ENCODE data around the gene ACTA2. TPM values are rescaled to one million over a fixed set of nuclear protein-coding genes. Genes with fewer than 3 reads are reported as not detected.

The ACTA2 gene
- total RNA-seq, 1 donor from 2014 or later = 19.0 TPM

DNA sequence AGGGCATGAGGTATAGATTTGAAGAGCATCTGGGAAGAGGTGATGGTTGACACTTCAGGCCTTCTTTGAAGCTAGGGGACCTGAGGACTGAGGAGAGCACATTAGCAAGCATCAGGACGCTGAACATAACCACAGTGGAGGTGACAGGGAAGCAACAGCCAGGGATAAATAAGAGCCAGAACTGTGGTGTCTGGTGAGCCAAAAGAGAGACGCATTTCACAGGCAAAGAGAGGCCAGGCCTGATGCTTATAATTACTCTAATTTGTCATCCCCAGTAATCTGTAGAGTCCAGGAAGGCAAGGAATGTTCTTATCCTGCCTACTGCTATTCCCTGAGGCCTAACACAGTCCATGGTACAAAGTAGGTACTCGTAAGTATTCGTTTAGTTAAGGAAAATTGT lies 27.7 kb upstream of the ACTA2 start:
- Mint-ChIP-seq H3K27me3 (ENCODE audit: insufficient read depth, low read depth) (peaks cover 2% of the 10 kb centered on the region), H3K27ac (no peak overlapping the region), H3K9me3 (no peaks in the 10 kb centered on the region), H3K4me1 (peaks cover 4% of the 10 kb centered on the region), H3K36me3 (no peaks in the 10 kb centered on the region), H3K4me3 (no peak overlapping the region)
- Histone ChIP-seq H3K4me2 (no peak overlapping the region), H3K36me3 (no peaks in the 10 kb centered on the region), H4K20me1 (ENCODE audit: low read depth) (no peaks in the 10 kb centered on the region), H3K4me1 (peaks cover under 1% of the 10 kb centered on the region), H3K4me3 (no peak overlapping the region), H3K27me3 (no peaks in the 10 kb centered on the region), H3K9me3 (ENCODE audit: low read depth) (no peaks in the 10 kb centered on the region), H3K79me2 (ENCODE audit: low read depth) (no peaks in the 10 kb centered on the region), H3K27ac (no peak overlapping the region), H2AFZ (replicated peaks) (no peak overlapping the region), H3F3A (ENCODE audit: low read depth) (no peaks in the 10 kb centered on the region), H3K9ac (no peak overlapping the region)
- TF ChIP-seq CTCF (IDR thresholded peaks at IDR 0.05) (no peak), EZH2 (IDR thresholded peaks at IDR 0.05) (no peak), EZH2phosphoT487 (IDR thresholded peaks at IDR 0.05) (no peak)
- no peak for DNase-seq (ENCODE audit: low spot score)

GRCh38 chr10:88979603-88980002 lies 27.0 kb upstream of the ACTA2 start:
- no peak for TF ChIP-seq EZH2 (IDR thresholded peaks at IDR 0.05)
- TF ChIP-seq EZH2phosphoT487 (IDR thresholded peaks at IDR 0.05) = no peak
- no peaks in the 10 kb centered on the region for H3F3A ChIP-seq (ENCODE audit: low read depth)
- Mint-ChIP-seq H3K36me3 (no peaks in the 10 kb centered on the region), H3K4me3 (no peak overlapping the region), H3K27me3 (ENCODE audit: insufficient read depth, low read depth) (peaks cover 2% of the 10 kb centered on the region), H3K9me3 (no peaks in the 10 kb centered on the region), H3K4me1 (peaks cover 4% of the 10 kb centered on the region), H3K27ac (no peak overlapping the region)
- no peak for DNase-seq (ENCODE audit: low spot score)
- no peak overlapping the region for H3K4me3 ChIP-seq
- H4K20me1 ChIP-seq (ENCODE audit: low read depth) = no peaks in the 10 kb centered on the region
- no peaks in the 10 kb centered on the region for H3K36me3 ChIP-seq
- H3K9ac ChIP-seq = no peak overlapping the region
- no peak overlapping the region for H2AFZ ChIP-seq (replicated peaks)
- H3K9me3 ChIP-seq (ENCODE audit: low read depth) = no peaks in the 10 kb centered on the region
- no peaks in the 10 kb centered on the region for H3K27me3 ChIP-seq
- no peak overlapping the region for H3K27ac ChIP-seq
- no peaks in the 10 kb centered on the region for H3K79me2 ChIP-seq (ENCODE audit: low read depth)
- no peak overlapping the region for H3K4me2 ChIP-seq
- H3K4me1 ChIP-seq = no peaks in the 10 kb centered on the region

DNA sequence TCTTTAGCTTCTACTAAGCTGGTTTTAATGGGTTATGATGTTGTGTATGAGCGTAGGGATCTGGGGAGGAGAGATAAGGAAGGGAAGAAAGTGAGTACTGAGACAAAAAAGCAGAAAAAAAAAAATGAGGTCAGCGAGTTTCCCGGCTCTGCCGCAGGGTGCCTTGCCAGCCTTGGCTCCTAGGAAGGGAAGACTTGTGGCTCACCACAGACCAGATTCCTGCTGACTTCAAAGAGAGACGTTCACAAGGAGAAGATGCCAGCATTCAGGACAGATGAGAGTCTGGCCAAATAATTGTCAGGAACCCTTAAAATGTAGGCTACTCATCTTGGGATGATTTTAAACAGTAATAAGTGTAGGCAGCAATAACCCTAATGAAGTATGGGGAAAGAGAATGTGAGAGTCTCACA lies 26.6 kb upstream of the ACTA2 start:
- Mint-ChIP-seq H3K27ac (no peak overlapping the region), H3K9me3 (no peaks in the 10 kb centered on the region), H3K4me1 (peaks cover 4% of the 10 kb centered on the region), H3K27me3 (ENCODE audit: insufficient read depth, low read depth) (no peaks in the 10 kb centered on the region), H3K4me3 (no peak overlapping the region), H3K36me3 (no peaks in the 10 kb centered on the region)
- Histone ChIP-seq H3F3A (ENCODE audit: low read depth) (no peaks in the 10 kb centered on the region), H3K27ac (no peak overlapping the region), H3K9me3 (ENCODE audit: low read depth) (no peaks in the 10 kb centered on the region), H3K4me3 (no peak overlapping the region), H3K9ac (no peak overlapping the region), H3K79me2 (ENCODE audit: low read depth) (no peaks in the 10 kb centered on the region), H4K20me1 (ENCODE audit: low read depth) (no peaks in the 10 kb centered on the region), H3K36me3 (no peaks in the 10 kb centered on the region), H3K4me2 (no peak overlapping the region), H3K27me3 (no peaks in the 10 kb centered on the region), H2AFZ (replicated peaks) (no peak overlapping the region), H3K4me1 (no peaks in the 10 kb centered on the region)
- peak; percentile 18 for DNase-seq (ENCODE audit: low spot score)
- TF ChIP-seq EZH2phosphoT487 (IDR thresholded peaks at IDR 0.05) (no peak), CTCF (IDR thresholded peaks at IDR 0.05) (no peak), EZH2 (IDR thresholded peaks at IDR 0.05) (no peak)

DNA sequence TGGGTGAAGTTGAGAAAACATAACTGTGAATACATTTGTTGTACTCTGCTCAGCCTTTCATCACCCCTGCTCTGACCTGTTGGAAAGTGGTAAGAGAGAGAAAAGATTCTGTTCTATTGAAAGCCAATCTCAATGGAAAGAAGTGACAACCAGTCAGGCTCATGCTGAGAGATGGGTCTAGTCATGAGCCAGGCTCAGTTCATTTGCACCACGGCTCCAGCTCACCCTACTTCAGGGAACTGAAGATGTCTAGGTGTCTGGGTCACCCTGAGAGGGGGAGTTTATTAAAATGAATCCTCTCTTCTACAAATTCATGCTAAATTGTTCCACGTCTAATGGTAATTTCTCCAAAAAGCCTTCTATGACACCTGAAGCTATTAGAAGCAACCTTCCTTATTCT lies 25.9 kb upstream of the ACTA2 start:
- Histone ChIP-seq H3K27me3 (no peaks in the 10 kb centered on the region), H3K4me1 (no peaks in the 10 kb centered on the region), H3K79me2 (ENCODE audit: low read depth) (no peaks in the 10 kb centered on the region), H3K36me3 (no peaks in the 10 kb centered on the region), H3K9ac (no peak overlapping the region), H2AFZ (replicated peaks) (no peak overlapping the region), H4K20me1 (ENCODE audit: low read depth) (no peaks in the 10 kb centered on the region), H3K4me2 (no peak overlapping the region), H3K9me3 (ENCODE audit: low read depth) (no peaks in the 10 kb centered on the region), H3F3A (ENCODE audit: low read depth) (no peaks in the 10 kb centered on the region), H3K4me3 (no peak overlapping the region), H3K27ac (no peak overlapping the region)
- no peak overlapping the region for H3K27ac Mint-ChIP-seq
- H3K27me3 Mint-ChIP-seq (ENCODE audit: insufficient read depth, low read depth) = no peaks in the 10 kb centered on the region
- H3K9me3 Mint-ChIP-seq = no peaks in the 10 kb centered on the region
- DNase-seq (ENCODE audit: low spot score) = no peak
- no peaks in the 10 kb centered on the region for H3K36me3 Mint-ChIP-seq
- TF ChIP-seq EZH2 (IDR thresholded peaks at IDR 0.05) (no peak), CTCF (IDR thresholded peaks at IDR 0.05) (no peak)
- no peak overlapping the region for H3K4me3 Mint-ChIP-seq
- H3K4me1 Mint-ChIP-seq = peaks cover 4% of the 10 kb centered on the region
